Right lobe of liver (tissue), 6 donors: ENCODE measurements around the gene DNLZ. TPM values are rescaled to one million over a fixed set of nuclear protein-coding genes. Genes with fewer than 3 reads are reported as not detected.

Source experiments
- ATAC-seq, 4 donors: fragments of 200-7000 bp; cut with Tn5 transposase; one replicate each; pipeline ENCODE4 v1.9.1; 2020; ENCODE audit warnings: mild to moderate bottlenecking in 4 of 4, moderate library complexity in 4 of 4
- DNase-seq, 3 donors: peaks; one replicate each; pipeline ENCODE4 v3.0.0-alpha.2; 2020
- H3K27ac ChIP-seq, 3 donors: fragments of 200-600 bp; one replicate each; pipeline ENCODE4 v1.8.0; 2022
- H3K27me3 ChIP-seq, 2 donors: fragments of 200-600 bp; one replicate each; pipeline ENCODE4 v1.8.0; 2022
- H3K36me3 ChIP-seq, 4 donors: fragments of 200-600 bp; sonication (generic) in 1 of 4; one replicate each; pipeline versions ENCODE4 v1.5.1 to v1.8.0; 2017 to 2022; ENCODE audit warnings: control low read depth in 1 of 4
- H3K4me1 ChIP-seq, 4 donors: fragments of 200-600 bp; sonication (generic) in 1 of 4; one replicate each; pipeline versions ENCODE4 v1.5.1 to v1.8.0; 2017 to 2022; ENCODE audit warnings: control low read depth in 1 of 4
- H3K4me3 ChIP-seq, 3 donors: fragments of 200-600 bp; one replicate each; pipeline ENCODE4 v1.8.0; 2022
- H3K9me3 ChIP-seq, 4 donors: fragments of 200-600 bp; sonication (generic) in 1 of 4; one replicate each; pipeline versions ENCODE4 v1.5.1 to v1.8.0; 2017 to 2022; ENCODE audit warnings: control low read depth in 1 of 4
- CTCF ChIP-seq, 4 donors: fragments of 200-600 bp in 3 of 4; fragments of 450-650 bp in 1 of 4; IDR thresholded peaks; one replicate each; pipeline versions ENCODE4 v1.5.1 to v1.8.0; 2016 to 2022; ENCODE audit warnings: antibody characterized with exemption in 4 of 4, mild to moderate bottlenecking in 2 of 4
- POLR2A ChIP-seq: fragments of 450-650 bp; IDR thresholded peaks from one replicate; pipeline ENCODE4 v1.6.1; 2017; ENCODE audit warnings: antibody characterized with exemption, mild to moderate bottlenecking
- WGBS: methylation state at CpG from one replicate; pipeline ENCODE4 v1.1.6; 2018; ENCODE audit warnings: low coverage, low lambda C conversion rate; ENCODE audit not compliant: insufficient coverage; ENCODE audit errors: missing lambda C conversion rate; 5-methylcytosine and 5-hydroxymethylcytosine counted together
- intact Hi-C, 2 donors: fragments of 100-400 bp; cut with DNase I; formaldehyde crosslinking; loops; one replicate each; pipeline versions ENCODE4 v1.11.2 to v1.14.1; 2022
- total RNA-seq, 6 experiments: library from RNA; depleted of rRNA in 2 of 6; stranded (reverse); fragments of >200 nt in 2 of 6; fragmentation: NEBNext Ultra II Directional in 3 of 6; extraction: Animal tissue kit (Norgen Biotek cat#: 25700) in 3 of 6; gene quantifications; one replicate each; pipeline versions ENCODE4 v1.1.0 to v1.2.4, GENCODE V29; 2016 to 2023
- donor health status: DM: no; HTN: yes; CAD: no.
- donor health status: DM: no; HTN: no; CAD: no.
- donor health status: DM: no; HTN: no; CAD: no.
- donor health status: DM: no; HTN: yes; CAD: no.
- donor health status: DM: no; HTN: yes; CAD: no.

Gene DNLZ
- total RNA-seq, 6 experiments from 2014 or later: 5.0 to 26.0 (median 10.4) TPM

GRCh38 chr9:136372561-136373299, 9.2 kb upstream of the DNLZ start:
- ATAC-seq (peak; percentile 36 to 73 (median 58)), DNase-seq (peak in 2 of 3 donors; percentile 76 to 80)
- Histone ChIP-seq H3K36me3 (no peaks in the 10 kb centered on the region), H3K4me1 (peaks cover 0 to 15% (median 1%) of the 10 kb centered on the region in 4 donors), H3K9me3 (no peaks in the 10 kb centered on the region), H3K27ac (peak overlapping the region in 1 of 3 donors; percentile 49), H3K27me3 (no peaks in the 10 kb centered on the region), H3K4me3 (peak overlapping the region; percentile 9 to 31 (median 16))
- intact Hi-C loops: no loop called here
- WGBS: 4% methylated on average over 4 of the region's 21 CpGs
- TF ChIP-seq CTCF (IDR thresholded peaks at IDR 0.05) (no peak), POLR2A (no peak)

- DNase-seq (no peak), ATAC-seq (no peak)
- WGBS: 75% methylated on average over 2 of the region's 21 CpGs
- H3K36me3 ChIP-seq: no peaks in the 10 kb centered on the region
- no peak overlapping the region for H3K27ac ChIP-seq
- H3K4me3 ChIP-seq: no peak overlapping the region
- intact Hi-C loops: no loop called here
- H3K9me3 ChIP-seq: no peaks in the 10 kb centered on the region
- no peak for TF ChIP-seq CTCF (IDR thresholded peaks at IDR 0.05)
- no peak for TF ChIP-seq POLR2A
- peaks cover 0 to 14% (median 1%) of the 10 kb centered on the region in 4 donors for H3K4me1 ChIP-seq
- no peaks in the 10 kb centered on the region for H3K27me3 ChIP-seq
Measured at GRCh38 chr9:136372006-136372405, 8.5 kb upstream of the DNLZ start.

GRCh38 chr9:136371533-136371880, 8.0 kb upstream of the DNLZ start:
- H3K27me3 ChIP-seq: no peaks in the 10 kb centered on the region
- no peak for TF ChIP-seq CTCF (IDR thresholded peaks at IDR 0.05)
- no peak for TF ChIP-seq POLR2A
- no peak for DNase-seq
- no peak overlapping the region for H3K4me3 ChIP-seq
- ATAC-seq: no peak
- no peak overlapping the region for H3K27ac ChIP-seq
- H3K36me3 ChIP-seq: no peaks in the 10 kb centered on the region
- WGBS: no CpG with 5 or more reads among the region's 13 CpGs
- H3K9me3 ChIP-seq: no peaks in the 10 kb centered on the region
- intact Hi-C loops: no loop called here
- peaks cover 0 to 14% (median 1%) of the 10 kb centered on the region in 4 donors for H3K4me1 ChIP-seq

GRCh38 chr9:136370687-136371532, 7.4 kb upstream of the DNLZ start:
- Histone ChIP-seq H3K27me3 (no peaks in the 10 kb centered on the region), H3K27ac (no peak overlapping the region), H3K4me3 (no peak overlapping the region), H3K4me1 (peaks cover 0 to 14% (median 1%) of the 10 kb centered on the region in 4 donors), H3K9me3 (no peaks in the 10 kb centered on the region), H3K36me3 (no peaks in the 10 kb centered on the region)
- no peak for TF ChIP-seq POLR2A
- no peak for TF ChIP-seq CTCF (IDR thresholded peaks at IDR 0.05)
- DNase-seq (no peak), ATAC-seq (no peak)
- 95% methylated on average over 15 of the region's 54 CpGs for WGBS
- intact Hi-C loops: no loop called here
